Peyer's patch (tissue), 4 donors: ENCODE measurements around the gene PZP. TPM values are rescaled to one million over a fixed set of nuclear protein-coding genes. Genes with fewer than 3 reads are reported as not detected.
"Not testable (repeated sequence)": the region's sequence is repeated elsewhere in the genome, so short reads cannot be mapped to it uniquely, and the experiment has no call there.

Source experiments
- DNase-seq, 3 donors: peaks; one replicate each; pipeline ENCODE4 v3.0.0-alpha.2; 2017 to 2019
- H3K27ac ChIP-seq, 4 donors: fragments of 200-600 bp; sonication (generic); one replicate each; pipeline ENCODE4 v1.5.1; 2016 to 2019
- H3K27me3 ChIP-seq, 2 donors: fragments of 200-600 bp; sonication (generic); one replicate each; pipeline ENCODE4 v1.5.1; 2019
- H3K36me3 ChIP-seq, 3 donors: fragments of 200-600 bp; sonication (generic); one replicate each; pipeline ENCODE4 v1.5.1; 2016 to 2019
- H3K4me1 ChIP-seq, 4 donors: fragments of 200-600 bp; sonication (generic); one replicate each; pipeline ENCODE4 v1.5.1; 2016 to 2019
- H3K4me3 ChIP-seq, 4 donors: fragments of 200-600 bp; sonication (generic); 1 replicate in 3 of 4; 2 replicates in 1 of 4; pipeline ENCODE4 v1.5.1; 2016 to 2019; ENCODE audit warnings: mild to moderate bottlenecking in 1 of 4
- H3K9me3 ChIP-seq, 4 donors: fragments of 200-600 bp; sonication (generic); one replicate each; pipeline ENCODE4 v1.5.1; 2016 to 2019; ENCODE audit warnings: mild to moderate bottlenecking in 1 of 4
- CTCF ChIP-seq, 6 experiments: fragments of 450-650 bp in 4 of 6; fragments of 200-600 bp in 2 of 6; sonication (generic) in 1 of 6; IDR thresholded peaks; one replicate each; pipeline ENCODE4 v1.5.1; 2017 to 2019; ENCODE audit warnings: antibody characterized with exemption in 6 of 6, mild to moderate bottlenecking in 3 of 6, moderate library complexity in 1 of 6
- POLR2A ChIP-seq, 2 donors: fragments of 450-650 bp; IDR thresholded peaks; one replicate each; pipeline ENCODE4 v1.5.1; 2017; ENCODE audit warnings: antibody characterized with exemption in 2 of 2, mild to moderate bottlenecking in 2 of 2, moderate library complexity in 2 of 2
- total RNA-seq, 4 donors: library from RNA; depleted of rRNA; stranded (reverse); fragments of >200 nt; gene quantifications; one replicate each; pipeline ENCODE4 v1.1.0, GENCODE V29; 2016

PZP gene
- not detected for total RNA-seq

- no peaks in the 10 kb centered on the region for H3K9me3 ChIP-seq
- no peaks in the 10 kb centered on the region for H3K27me3 ChIP-seq
- no peak within 1 kb of the TSS for H3K27ac ChIP-seq
- TF ChIP-seq CTCF (IDR thresholded peaks at IDR 0.05) = no peak
- TF ChIP-seq POLR2A (IDR thresholded peaks at IDR 0.05) = no peak
- H3K4me3 ChIP-seq = no peak within 1 kb of the TSS
- no peaks in the 10 kb centered on the region for H3K4me1 ChIP-seq
- DNase-seq = no peak
- H3K36me3 ChIP-seq = no peaks in the 10 kb centered on the region
These were observed at the start of gene PZP for GRCh38 chr12:9208229-9208628. TSS of gene PZP (minus strand) at chr12:9208395. CDS start at chr12:9208341, 54 bp downstream.

- DNase-seq = no peak
- no peak overlapping the region for H3K27ac ChIP-seq
- H3K27me3 ChIP-seq = no peaks in the 10 kb centered on the region
- H3K9me3 ChIP-seq = no peaks in the 10 kb centered on the region
- H3K36me3 ChIP-seq = no peaks in the 10 kb centered on the region
- H3K4me1 ChIP-seq = no peaks in the 10 kb centered on the region
- no peak overlapping the region for H3K4me3 ChIP-seq
- TF ChIP-seq CTCF (IDR thresholded peaks at IDR 0.05) = no peak
- TF ChIP-seq POLR2A (IDR thresholded peaks at IDR 0.05) = no peak
These were observed 48.7 kb upstream of the PZP start for GRCh38 chr12:9256758-9257405.

GRCh38 chr12:9256341-9256740 lies 48.1 kb upstream of the PZP start:
- H3K4me1 ChIP-seq = no peaks in the 10 kb centered on the region
- H3K4me3 ChIP-seq = no peak overlapping the region
- no peak for DNase-seq
- no peak overlapping the region for H3K27ac ChIP-seq
- no peaks in the 10 kb centered on the region for H3K27me3 ChIP-seq
- H3K9me3 ChIP-seq = no peaks in the 10 kb centered on the region
- H3K36me3 ChIP-seq = no peaks in the 10 kb centered on the region
- no peak for TF ChIP-seq CTCF (IDR thresholded peaks at IDR 0.05)
- TF ChIP-seq POLR2A (IDR thresholded peaks at IDR 0.05) = no peak

- H3K27me3 ChIP-seq = no peaks in the 10 kb centered on the region
- no peaks in the 10 kb centered on the region for H3K36me3 ChIP-seq
- H3K4me1 ChIP-seq = no peaks in the 10 kb centered on the region
- H3K4me3 ChIP-seq = no peak overlapping the region
- no peak for DNase-seq
- H3K27ac ChIP-seq = no peak overlapping the region
- TF ChIP-seq CTCF (IDR thresholded peaks at IDR 0.05) = no peak
- no peak for TF ChIP-seq POLR2A (IDR thresholded peaks at IDR 0.05)
- H3K9me3 ChIP-seq = no peaks in the 10 kb centered on the region
These were observed 47.6 kb upstream of the PZP start for GRCh38 chr12:9255837-9256236.

- no peaks in the 10 kb centered on the region for H3K27me3 ChIP-seq
- H3K36me3 ChIP-seq = no peaks in the 10 kb centered on the region
- no peaks in the 10 kb centered on the region for H3K4me1 ChIP-seq
- no peak overlapping the region for H3K27ac ChIP-seq
- no peaks in the 10 kb centered on the region for H3K9me3 ChIP-seq
- H3K4me3 ChIP-seq = no peak overlapping the region
- TF ChIP-seq POLR2A (IDR thresholded peaks at IDR 0.05) (no peak), CTCF (IDR thresholded peaks at IDR 0.05) (no peak)
- no peak for DNase-seq
These were observed 45.3 kb upstream of the PZP start for GRCh38 chr12:9253464-9253863.

GRCh38 chr12:9252791-9253190 lies 44.6 kb upstream of the PZP start:
- H3K9me3 ChIP-seq, DNase-seq, H3K4me1 ChIP-seq, H3K27me3 ChIP-seq, H3K4me3 ChIP-seq, H3K36me3 ChIP-seq, H3K27ac ChIP-seq: not testable (repeated sequence)
